Esophagus muscularis mucosa (tissue), 4 donors: ENCODE measurements around the gene CST7.

Source experiments
- CTCF ChIP-seq, 3 experiments: fragments of 200-600 bp in 2 of 3; fragments of 450-650 bp in 1 of 3; sonication (generic) in 2 of 3; IDR thresholded peaks; one replicate each; pipeline ENCODE4 v1.5.1; 2017 to 2019; ENCODE audit warnings: antibody characterized with exemption in 3 of 3, mild to moderate bottlenecking in 2 of 3, moderate library complexity in 1 of 3
- EP300 ChIP-seq: sonication (generic); formaldehyde crosslinking; IDR thresholded peaks from one replicate; pipeline ENCODE4 v1.6.1; 2017; ENCODE audit warnings: antibody characterized with exemption
- POLR2A ChIP-seq: fragments of 450-650 bp; IDR thresholded peaks from one replicate; pipeline ENCODE4 v1.6.1; 2017; ENCODE audit warnings: antibody characterized with exemption, moderate library complexity, mild to moderate bottlenecking, low read depth

GRCh38 chr20:24952376-24953208, 3.5 kb downstream of the CST7 start:
- TF ChIP-seq CTCF (IDR thresholded peaks at IDR 0.05) (no peak), POLR2A (no peak), EP300 (no peak)
